HepG2 (cell line): ENCODE results near the gene FLAD1. TPM values are rescaled to one million over a fixed set of nuclear protein-coding genes. Genes with fewer than 3 reads are reported as not detected.

Experiments used
- ATF1 ChIP-seq: IDR thresholded peaks from 2 replicates; pipeline ENCODE4 v1.6.1; 2016; ENCODE audit warnings: mild to moderate bottlenecking, control low read depth
- ATF7-NPFF ChIP-seq: sonication (generic); formaldehyde crosslinking; IDR thresholded peaks from 2 replicates; pipeline ENCODE4 v1.8.1; 2023; ENCODE audit warnings: mild to moderate bottlenecking, low read depth, missing genetic modification reagents, moderate library complexity
- CBX1 ChIP-seq: IDR thresholded peaks from one replicate; pipeline ENCODE4 v1.6.1; 2016; ENCODE audit warnings: antibody characterized with exemption, low read depth
- CBX2 ChIP-seq, 2 experiments: fragments of 200-600 bp in 1 of 2; sonication (generic); formaldehyde crosslinking in 1 of 2; IDR thresholded peaks; 2 replicates each; pipeline versions ENCODE4 v1.7.0 to v1.8.1; 2018 to 2022; ENCODE audit warnings: low read depth in 2 of 2, low read length in 1 of 2, mild to moderate bottlenecking in 1 of 2, missing genetic modification reagents in 1 of 2
- CC2D1A ChIP-seq: sonication (generic); formaldehyde crosslinking; IDR thresholded peaks from 2 replicates; pipeline ENCODE4 v1.8.1; 2023; ENCODE audit warnings: mild to moderate bottlenecking, missing genetic modification reagents
- CCDC6 ChIP-seq: sonication (generic); formaldehyde crosslinking; IDR thresholded peaks from 2 replicates; pipeline ENCODE4 v1.8.1; 2022; ENCODE audit warnings: mild to moderate bottlenecking, missing genetic modification reagents, moderate library complexity
- GABPA ChIP-seq, 2 experiments: IDR thresholded peaks; 2 replicates each; pipeline ENCODE4 v1.6.1; 2011 to 2016; ENCODE audit warnings: low read depth in 2 of 2, low read length in 1 of 2, missing biosample characterization in 1 of 2, missing genetic modification characterization in 1 of 2
- GTF3A ChIP-seq: sonication (generic); formaldehyde crosslinking; conservative IDR thresholded peaks from 2 replicates; pipeline ENCODE4 v1.4.0; 2020; ENCODE audit warnings: mild to moderate bottlenecking, missing genetic modification reagents
- HDAC2 ChIP-seq: sonication (generic); formaldehyde crosslinking; IDR thresholded peaks from 2 replicates; pipeline ENCODE4 v1.4.0; 2020; ENCODE audit warnings: missing genetic modification reagents
- HNRNPH1 ChIP-seq: fragments of 200-400 bp; formaldehyde crosslinking; optimal IDR thresholded peaks from 2 replicates; pipeline ENCODE3; 2017; ENCODE audit warnings: mild to moderate bottlenecking, low read depth, low read length
- KAT8 ChIP-seq: IDR thresholded peaks from 2 replicates; pipeline ENCODE4 v1.6.1; 2016; ENCODE audit warnings: missing genetic modification reagents, missing compliant biosample characterization
- KLF13 ChIP-seq: sonication (generic); formaldehyde crosslinking; IDR thresholded peaks from 2 replicates; pipeline ENCODE4 v1.4.0; 2020; ENCODE audit warnings: mild to moderate bottlenecking, missing genetic modification reagents
- KLF16 ChIP-seq, 2 experiments: sonication (generic) in 1 of 2; formaldehyde crosslinking in 1 of 2; IDR thresholded peaks; 2 replicates each; pipeline versions ENCODE4 v1.6.1 to v1.8.0; 2016 to 2023; ENCODE audit warnings: missing genetic modification reagents in 2 of 2, missing compliant biosample characterization in 1 of 2
- MAFK ChIP-seq, 2 experiments: IDR thresholded peaks in 1 of 2; conservative IDR thresholded peaks in 1 of 2; 2 replicates each; pipeline ENCODE4 v1.6.1; 2011; ENCODE audit warnings: improper control_type of control experiment in 2 of 2, low read length in 2 of 2
- MXI1 ChIP-seq: IDR thresholded peaks from 3 replicates; pipeline ENCODE4 v1.6.1; 2012; ENCODE audit warnings: low read depth, low read length, inconsistent platforms, borderline replicate concordance
- MYC ChIP-seq: sonication (generic); formaldehyde crosslinking; IDR thresholded peaks from 2 replicates; pipeline ENCODE4 v1.9.0; 2021; ENCODE audit warnings: missing genetic modification reagents, borderline replicate concordance
- NR2F6 ChIP-seq, 2 experiments: IDR thresholded peaks; 2 replicates each; pipeline ENCODE4 v1.6.1; 2016; ENCODE audit warnings: antibody characterized with exemption in 1 of 2, mild to moderate bottlenecking in 1 of 2
- SCMH1 ChIP-seq: sonication (generic); formaldehyde crosslinking; IDR thresholded peaks from 2 replicates; pipeline ENCODE4 v1.9.0; 2021; ENCODE audit warnings: missing genetic modification reagents, mild to moderate bottlenecking, borderline replicate concordance
- TBX2 ChIP-seq: sonication (generic); formaldehyde crosslinking; IDR thresholded peaks from 2 replicates; pipeline ENCODE4 v1.5.0; 2020; ENCODE audit warnings: missing genetic modification reagents, mild to moderate bottlenecking, borderline replicate concordance
- ZFP36 ChIP-seq: fragments of 150-350 bp; IDR thresholded peaks from 2 replicates; pipeline ENCODE4 v1.6.1; 2018; ENCODE audit warnings: borderline replicate concordance, low read length, low read depth; ENCODE audit not compliant: partially characterized antibody
- ZNF30 ChIP-seq: sonication (generic); formaldehyde crosslinking; IDR thresholded peaks from 2 replicates; pipeline ENCODE4 v1.5.0; 2020; ENCODE audit warnings: mild to moderate bottlenecking, missing genetic modification reagents
- ZNF510 ChIP-seq: sonication (generic); formaldehyde crosslinking; IDR thresholded peaks from 2 replicates; pipeline ENCODE4 v1.4.0; 2020; ENCODE audit warnings: low read depth, mild to moderate bottlenecking, missing genetic modification reagents
- ZNF577 ChIP-seq: sonication (generic); formaldehyde crosslinking; IDR thresholded peaks from 2 replicates; pipeline ENCODE4 v1.4.0; 2020; ENCODE audit warnings: mild to moderate bottlenecking, low read depth, missing genetic modification reagents, borderline replicate concordance
- ZNF816 ChIP-seq: sonication (generic); formaldehyde crosslinking; IDR thresholded peaks from 2 replicates; pipeline ENCODE4 v1.8.0; 2022; ENCODE audit warnings: missing genetic modification reagents, mild to moderate bottlenecking, borderline replicate concordance
- polyA plus RNA-seq, 8 experiments: library from polyadenylated mRNA; depleted of rRNA in 3 of 8; stranded (reverse) in 7 of 8; unstranded in 1 of 8; fragments of >200 nt; fragmentation: Illumina TruSeq in 4 of 8; extraction: Trizol in 4 of 8; gene quantifications; 2 replicates each; pipeline versions ENCODE4 v1.2.1 to v1.2.3, GENCODE V29; 2011 to 2016; ENCODE audit warnings: low read depth in 4 of 8, missing spikeins in 1 of 8, mixed read lengths in 1 of 8; ENCODE audit not compliant: insufficient read depth in 1 of 8
- total RNA-seq, 5 experiments: library from RNA; depleted of rRNA; stranded (reverse); fragments of >200 nt; fragmentation: Illumina TruSeq; extraction: Trizol; gene quantifications; 2 replicates each; pipeline ENCODE4 v1.2.3, GENCODE V29; 2016; ENCODE audit warnings: low read depth in 1 of 5
- TF ChIP-seq, protein P1 (sequence below): sonication (generic); formaldehyde crosslinking; IDR thresholded peaks from 2 replicates; pipeline ENCODE4 v1.4.0; 2020; ENCODE audit warnings: missing genetic modification reagents, mild to moderate bottlenecking, borderline replicate concordance
- TF ChIP-seq, protein P2 (sequence below): sonication (generic); formaldehyde crosslinking; IDR thresholded peaks from 2 replicates; pipeline ENCODE4 v1.8.1; 2022; ENCODE audit warnings: mild to moderate bottlenecking, missing genetic modification reagents

Gene FLAD1
- total and polyA plus RNA-seq, 2 of the 13 experiments (the other 11 are each of a cell fraction or from before 2014, with no cell fraction given), result 25.9 to 32.8 TPM

DNA sequence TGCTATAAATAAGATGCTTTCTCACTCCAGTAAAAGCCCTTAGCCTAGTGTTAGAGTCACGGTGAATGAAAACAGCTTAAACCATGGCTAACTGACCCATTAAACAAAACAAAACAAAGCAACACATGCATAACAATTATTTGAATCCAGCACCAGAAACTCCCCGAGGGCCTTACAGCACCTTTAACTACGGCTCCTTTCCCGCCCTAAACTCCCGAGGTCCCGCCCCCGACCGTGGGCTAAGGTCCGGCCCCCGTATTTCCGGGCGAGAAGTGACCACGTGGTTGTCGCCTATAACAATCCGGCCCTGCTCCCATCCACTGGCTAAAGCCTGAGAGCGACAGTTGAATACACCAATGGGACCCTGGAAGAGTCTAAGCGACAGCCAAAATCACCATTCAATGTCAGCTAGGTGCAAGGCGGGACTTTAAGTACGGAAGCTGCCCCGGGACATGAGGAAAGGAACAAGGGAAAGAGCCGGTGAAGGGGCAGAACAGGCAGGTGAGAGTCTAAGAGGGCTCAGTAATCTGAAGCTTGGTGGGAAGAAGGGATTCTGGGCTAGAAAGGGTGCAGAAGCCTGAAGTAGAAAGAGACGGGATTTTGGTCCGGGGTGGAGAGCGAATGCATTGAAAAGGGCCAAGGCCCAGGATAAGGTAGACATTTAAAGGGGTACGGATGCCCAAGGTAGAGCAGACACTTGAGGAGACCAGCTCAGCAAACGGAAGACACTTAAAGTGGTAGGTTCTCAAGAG lies at the start of gene FLAD1 (continued):
- TF ChIP-seq KAT8 (CRISPR knock-in tag) (peak; percentile 93), ZFP36 (no peak), ZNF577 (CRISPR knock-in tag) (no peak), KLF13 (CRISPR knock-in tag) (no peak), GTF3A (CRISPR knock-in tag) (no peak), ATF1 (CRISPR knock-in tag) (peak; percentile 83), HNRNPH1 (no peak), MYC (CRISPR knock-in tag) (peak; percentile 87; the same call in 1 of the 2 replicates), ATF7-NPFF (CRISPR knock-in tag) (peak; percentile 47; the same call in 1 of the 2 replicates), HDAC2 (CRISPR knock-in tag) (peak; percentile 77; the same call in 1 of the 2 replicates), KLF16 (CRISPR knock-in tag; IDR thresholded peaks at IDR 0.05) (peak in 1 of 2 experiments; percentile 52; a peak in 1 of 4 replicates), TBX2 (CRISPR knock-in tag) (peak; percentile 39; the same call in 1 of the 2 replicates), ZNF30 (no peak), SCMH1 (CRISPR knock-in tag) (no peak), CCDC6 (CRISPR knock-in tag) (no peak), CBX2 (IDR thresholded peaks at IDR 0.05; ENCODE audit: low read depth, low read length) (no peak), CBX2 (CRISPR knock-in tag; IDR thresholded peaks at IDR 0.05; ENCODE audit: low read depth) (0 out of 2 replicates have a peak, but pooled peaks have one; percentile 26), ZNF816 (CRISPR knock-in tag) (0 out of 2 replicates have a peak, but pooled peaks have one; percentile 29), NR2F6 (IDR thresholded peaks at IDR 0.05) (no peak), NR2F6 (CRISPR knock-in tag; IDR thresholded peaks at IDR 0.05) (no peak), ZNF510 (no peak), MAFK (conservative IDR thresholded peaks at IDR 0.05 in 1 of 2, IDR thresholded peaks at IDR 0.05 in 1 of 2; ENCODE audit: low read length in 2 of 2) (no peak), CBX1 (no peak), GABPA (IDR thresholded peaks at IDR 0.05; ENCODE audit: low read depth, low read length) (peak; percentile 78), GABPA (CRISPR knock-in tag; IDR thresholded peaks at IDR 0.05; ENCODE audit: low read depth) (peak; percentile 96), CC2D1A (CRISPR knock-in tag) (no peak), MXI1 (peak; percentile 94; the same call in 2 of the 3 replicates)
- TF ChIP-seq, protein P1, sequence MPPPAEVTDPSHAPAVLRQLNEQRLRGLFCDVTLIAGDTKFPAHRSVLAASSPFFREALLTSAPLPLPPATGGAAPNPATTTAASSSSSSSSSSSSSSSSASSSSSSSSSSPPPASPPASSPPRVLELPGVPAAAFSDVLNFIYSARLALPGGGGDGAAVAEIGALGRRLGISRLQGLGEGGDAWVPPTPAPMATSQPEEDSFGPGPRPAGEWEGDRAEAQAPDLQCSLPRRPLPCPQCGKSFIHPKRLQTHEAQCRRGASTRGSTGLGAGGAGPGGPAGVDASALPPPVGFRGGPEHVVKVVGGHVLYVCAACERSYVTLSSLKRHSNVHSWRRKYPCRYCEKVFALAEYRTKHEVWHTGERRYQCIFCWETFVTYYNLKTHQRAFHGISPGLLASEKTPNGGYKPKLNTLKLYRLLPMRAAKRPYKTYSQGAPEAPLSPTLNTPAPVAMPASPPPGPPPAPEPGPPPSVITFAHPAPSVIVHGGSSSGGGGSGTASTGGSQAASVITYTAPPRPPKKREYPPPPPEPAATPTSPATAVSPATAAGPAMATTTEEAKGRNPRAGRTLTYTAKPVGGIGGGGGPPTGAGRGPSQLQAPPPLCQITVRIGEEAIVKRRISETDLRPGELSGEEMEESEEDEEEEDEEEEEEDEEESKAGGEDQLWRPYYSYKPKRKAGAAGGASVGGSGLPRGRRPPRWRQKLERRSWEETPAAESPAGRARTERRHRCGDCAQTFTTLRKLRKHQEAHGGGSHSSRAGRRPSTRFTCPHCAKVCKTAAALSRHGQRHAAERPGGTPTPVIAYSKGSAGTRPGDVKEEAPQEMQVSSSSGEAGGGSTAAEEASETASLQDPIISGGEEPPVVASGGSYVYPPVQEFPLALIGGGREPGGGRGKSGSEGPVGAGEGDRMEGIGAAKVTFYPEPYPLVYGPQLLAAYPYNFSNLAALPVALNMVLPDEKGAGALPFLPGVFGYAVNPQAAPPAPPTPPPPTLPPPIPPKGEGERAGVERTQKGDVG (CRISPR knock-in tag), result no peak
- TF ChIP-seq, protein P2, sequence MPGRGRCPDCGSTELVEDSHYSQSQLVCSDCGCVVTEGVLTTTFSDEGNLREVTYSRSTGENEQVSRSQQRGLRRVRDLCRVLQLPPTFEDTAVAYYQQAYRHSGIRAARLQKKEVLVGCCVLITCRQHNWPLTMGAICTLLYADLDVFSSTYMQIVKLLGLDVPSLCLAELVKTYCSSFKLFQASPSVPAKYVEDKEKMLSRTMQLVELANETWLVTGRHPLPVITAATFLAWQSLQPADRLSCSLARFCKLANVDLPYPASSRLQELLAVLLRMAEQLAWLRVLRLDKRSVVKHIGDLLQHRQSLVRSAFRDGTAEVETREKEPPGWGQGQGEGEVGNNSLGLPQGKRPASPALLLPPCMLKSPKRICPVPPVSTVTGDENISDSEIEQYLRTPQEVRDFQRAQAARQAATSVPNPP (CRISPR knock-in tag), result no peak
